ACC112 (cell line): ENCODE data around the gene SEM1.
"Not testable (repeated sequence)": the region's sequence is repeated elsewhere in the genome, so short reads cannot be mapped to it uniquely, and the experiment has no call there.

ENCODE experiments used
- H2AFZ ChIP-seq: fragments of 200-600 bp; sonication (generic); one replicate; pipeline ENCODE4 v1.6.0; 2017; ENCODE audit warnings: antibody characterized with exemption, low read length; ENCODE audit not compliant: unreplicated experiment
- H3K27ac ChIP-seq: fragments of 200-600 bp; sonication (generic); 2 replicates; pipeline ENCODE4 v1.5.1; 2014; ENCODE audit warnings: low read depth, mild to moderate bottlenecking, antibody characterized with exemption, low read length, moderate library complexity
- H3K27me3 ChIP-seq: fragments of 200-600 bp; sonication (generic); 2 replicates; pipeline ENCODE4 v1.6.1; 2014; ENCODE audit warnings: mild to moderate bottlenecking, antibody characterized with exemption, low read length, moderate library complexity, mixed read lengths; ENCODE audit not compliant: insufficient read depth
- H3K36me3 ChIP-seq: fragments of 200-600 bp; sonication (generic); 2 replicates; pipeline ENCODE4 v1.6.1; 2016; ENCODE audit warnings: mild to moderate bottlenecking, antibody characterized with exemption, low read length, moderate library complexity, mixed read lengths; ENCODE audit not compliant: insufficient read depth
- H3K4me1 ChIP-seq: fragments of 200-600 bp; sonication (generic); one replicate; pipeline ENCODE4 v1.6.1; 2016; ENCODE audit warnings: low read length, mixed read lengths; ENCODE audit not compliant: insufficient read depth, unreplicated experiment, control insufficient read depth
- H3K4me3 ChIP-seq: fragments of 200-600 bp; sonication (generic); 2 replicates; pipeline ENCODE4 v1.5.1; 2014; ENCODE audit warnings: mild to moderate bottlenecking, low read depth, low read length
- H3K79me2 ChIP-seq: fragments of 200-600 bp; sonication (generic); one replicate; pipeline ENCODE4 v1.6.0; 2016; ENCODE audit warnings: low read length; ENCODE audit not compliant: control insufficient read depth, unreplicated experiment, insufficient read depth

The SEM1 gene

GRCh38 chr7:96709381-96710228 lies at the start of gene SEM1:
TSS of gene SEM1 (minus strand) at chr7:96709846. CDS start at chr7:96709763, 83 bp downstream.
- Histone ChIP-seq H3K79me2 (peaks cover 46% of the 10 kb centered on the region), H3K36me3 (peaks cover 10% of the 10 kb centered on the region; the same call in 1 of the 2 replicates), H3K4me3 (peak within 1 kb of the TSS; percentile 96), H2AFZ (peak within 1 kb of the TSS; percentile 100), H3K27ac (peak within 1 kb of the TSS; percentile 90), H3K27me3 (no peaks in the 10 kb centered on the region), H3K4me1 (peaks cover 20% of the 10 kb centered on the region)

GRCh38 chr7:96757880-96758279 lies 48.2 kb upstream of the SEM1 start:
- not testable (repeated sequence) for H3K27ac ChIP-seq, H3K36me3 ChIP-seq, H3K4me1 ChIP-seq, H2AFZ ChIP-seq, H3K4me3 ChIP-seq, H3K79me2 ChIP-seq
- H3K27me3 ChIP-seq: peaks cover 20% of the 10 kb centered on the region; the same call in 1 of the 2 replicates

GRCh38 chr7:96747418-96747940 lies 37.8 kb upstream of the SEM1 start:
- no peak overlapping the region for H2AFZ ChIP-seq
- H3K79me2 ChIP-seq: no peaks in the 10 kb centered on the region
- H3K4me1 ChIP-seq: no peaks in the 10 kb centered on the region
- no peak overlapping the region for H3K4me3 ChIP-seq
- no peaks in the 10 kb centered on the region for H3K36me3 ChIP-seq
- H3K27ac ChIP-seq: no peak overlapping the region
- no peaks in the 10 kb centered on the region for H3K27me3 ChIP-seq

GRCh38 chr7:96740130-96740529 lies 30.5 kb upstream of the SEM1 start:
- H2AFZ ChIP-seq: no peak overlapping the region
- no peak overlapping the region for H3K4me3 ChIP-seq
- no peaks in the 10 kb centered on the region for H3K36me3 ChIP-seq
- peaks cover 37% of the 10 kb centered on the region for H3K27me3 ChIP-seq
- H3K27ac ChIP-seq: no peak overlapping the region
- peaks cover 11% of the 10 kb centered on the region for H3K4me1 ChIP-seq
- H3K79me2 ChIP-seq: no peaks in the 10 kb centered on the region

GRCh38 chr7:96739609-96740008 lies 30.0 kb upstream of the SEM1 start:
- peaks cover 11% of the 10 kb centered on the region for H3K4me1 ChIP-seq
- H3K27me3 ChIP-seq: peaks cover 40% of the 10 kb centered on the region
- no peak overlapping the region for H2AFZ ChIP-seq
- no peaks in the 10 kb centered on the region for H3K36me3 ChIP-seq
- no peaks in the 10 kb centered on the region for H3K79me2 ChIP-seq
- H3K4me3 ChIP-seq: no peak overlapping the region
- no peak overlapping the region for H3K27ac ChIP-seq

GRCh38 chr7:96739167-96739566 lies 29.5 kb upstream of the SEM1 start:
- Histone ChIP-seq H3K4me3 (no peak overlapping the region), H3K4me1 (peaks cover 11% of the 10 kb centered on the region), H3K27me3 (peaks cover 44% of the 10 kb centered on the region), H3K27ac (no peak overlapping the region), H2AFZ (no peak overlapping the region), H3K36me3 (no peaks in the 10 kb centered on the region), H3K79me2 (no peaks in the 10 kb centered on the region)

- Histone ChIP-seq H3K27ac (no peak overlapping the region), H3K79me2 (no peaks in the 10 kb centered on the region), H3K27me3 (peaks cover 48% of the 10 kb centered on the region), H3K36me3 (no peaks in the 10 kb centered on the region), H3K4me3 (no peak overlapping the region), H2AFZ (no peak overlapping the region), H3K4me1 (peaks cover 11% of the 10 kb centered on the region)
These were observed 29.1 kb upstream of the SEM1 start for GRCh38 chr7:96738705-96739104.

GRCh38 chr7:96737545-96738050 lies 28.0 kb upstream of the SEM1 start:
- H2AFZ ChIP-seq: no peak overlapping the region
- no peaks in the 10 kb centered on the region for H3K36me3 ChIP-seq
- H3K79me2 ChIP-seq: no peaks in the 10 kb centered on the region
- no peak overlapping the region for H3K27ac ChIP-seq
- no peak overlapping the region for H3K4me3 ChIP-seq
- peaks cover 11% of the 10 kb centered on the region for H3K4me1 ChIP-seq
- peaks cover 48% of the 10 kb centered on the region for H3K27me3 ChIP-seq

GRCh38 chr7:96734343-96734742 lies 24.7 kb upstream of the SEM1 start:
- Histone ChIP-seq H3K79me2 (no peaks in the 10 kb centered on the region), H2AFZ (no peak overlapping the region), H3K4me3 (no peak overlapping the region), H3K4me1 (peaks cover 11% of the 10 kb centered on the region), H3K27ac (no peak overlapping the region), H3K27me3 (peaks cover 31% of the 10 kb centered on the region), H3K36me3 (no peaks in the 10 kb centered on the region)

- no peak overlapping the region for H2AFZ ChIP-seq
These were observed 20.2 kb upstream of the SEM1 start for GRCh38 chr7:96729820-96730219.

GRCh38 chr7:96728139-96728538 lies 18.5 kb upstream of the SEM1 start:
- H3K79me2 ChIP-seq: no peaks in the 10 kb centered on the region
- H2AFZ ChIP-seq: no peak overlapping the region
- no peaks in the 10 kb centered on the region for H3K4me1 ChIP-seq
- no peak overlapping the region for H3K27ac ChIP-seq
- H3K4me3 ChIP-seq: no peak overlapping the region
- no peaks in the 10 kb centered on the region for H3K27me3 ChIP-seq
- H3K36me3 ChIP-seq: no peaks in the 10 kb centered on the region

More at GRCh38 chr7:96729820-96730219, 20.2 kb upstream of the SEM1 start:
- Histone ChIP-seq H3K36me3 (no peaks in the 10 kb centered on the region), H3K27me3 (peaks cover 9% of the 10 kb centered on the region), H3K27ac (no peak overlapping the region), H3K4me3 (no peak overlapping the region), H3K4me1 (no peaks in the 10 kb centered on the region), H3K79me2 (no peaks in the 10 kb centered on the region)
